ENCODE measurements around the gene ZRANB2. TPM values are rescaled to one million over a fixed set of nuclear protein-coding genes. Genes with fewer than 3 reads are reported as not detected.
A peak's percentile ranks its signal among the peaks of the same experiment; 100 is the strongest.

ZRANB2 gene, protein sequence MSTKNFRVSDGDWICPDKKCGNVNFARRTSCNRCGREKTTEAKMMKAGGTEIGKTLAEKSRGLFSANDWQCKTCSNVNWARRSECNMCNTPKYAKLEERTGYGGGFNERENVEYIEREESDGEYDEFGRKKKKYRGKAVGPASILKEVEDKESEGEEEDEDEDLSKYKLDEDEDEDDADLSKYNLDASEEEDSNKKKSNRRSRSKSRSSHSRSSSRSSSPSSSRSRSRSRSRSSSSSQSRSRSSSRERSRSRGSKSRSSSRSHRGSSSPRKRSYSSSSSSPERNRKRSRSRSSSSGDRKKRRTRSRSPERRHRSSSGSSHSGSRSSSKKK
- polyA plus RNA-seq: 158 and 181 TPM in 2 replicates
- polyA minus RNA-seq: 91.5 and 107 TPM in 2 replicates

DNA sequence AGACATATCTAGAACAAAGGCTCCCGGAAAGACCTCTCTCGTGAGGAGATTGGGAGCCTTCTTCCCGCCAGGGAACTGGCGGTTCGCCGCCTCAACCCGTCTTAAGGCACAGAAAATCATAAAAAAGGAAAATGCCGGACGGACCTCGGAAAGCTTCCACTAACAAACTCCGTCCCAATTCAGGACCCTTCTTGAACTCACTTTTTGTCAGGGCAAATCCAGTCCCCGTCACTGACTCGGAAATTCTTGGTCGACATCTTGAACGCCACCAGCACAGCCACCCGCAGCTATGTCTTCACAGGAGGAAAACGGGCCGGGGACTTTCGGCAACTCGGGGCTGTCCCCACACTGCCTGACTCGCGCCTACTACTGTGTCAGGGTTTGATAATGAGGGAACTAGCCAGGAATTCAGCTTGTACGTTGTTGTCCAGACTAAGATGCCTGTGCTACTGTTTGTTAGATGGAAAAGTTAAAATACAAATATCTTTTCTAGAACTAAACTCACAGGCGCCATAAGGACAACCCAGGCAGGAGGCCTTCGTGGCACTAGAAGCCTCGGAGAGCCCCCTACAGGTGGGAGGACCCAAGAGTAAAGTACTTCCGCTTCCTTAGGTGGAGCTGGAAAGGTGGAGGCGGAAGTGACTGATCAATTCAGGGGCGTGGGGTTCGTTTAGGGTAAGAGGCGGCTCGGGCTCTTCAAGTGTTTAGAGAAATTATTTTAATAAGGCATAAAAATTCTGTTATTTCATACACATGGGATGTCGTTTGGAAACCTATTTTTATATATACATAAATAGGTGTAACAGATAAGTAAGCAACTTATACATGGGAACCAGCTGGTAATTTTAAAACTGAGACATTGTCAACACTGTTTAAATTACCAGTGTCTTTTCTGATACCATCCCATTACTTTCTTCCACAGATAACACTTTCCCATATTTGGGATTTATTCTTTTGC is at the start of gene ZRANB2:
ZRANB2 (minus strand) TSS at position 297 of the 958 bp plus-strand sequence; CDS start at position 257, 40 bp downstream.
- Histone ChIP-seq H3K27me3 (ENCODE audit: insufficient read depth, low read depth, low read length) (no peaks in the 10 kb centered on the region), H3K27ac (ENCODE audit: low read length) (peak within 1 kb of the TSS; percentile 84), H3K9ac (ENCODE audit: low read length) (peak within 1 kb of the TSS; percentile 84), H3F3A (ENCODE audit: insufficient read depth, low read length, poor library complexity, severe bottlenecking) (no peaks in the 10 kb centered on the region), H4K20me1 (ENCODE audit: insufficient read depth) (no peaks in the 10 kb centered on the region), H3K79me2 (replicated peaks; ENCODE audit: insufficient read depth, low read length) (peaks cover 33% of the 10 kb centered on the region), H3K4me3 (ENCODE audit: low read length) (peak within 1 kb of the TSS; percentile 81), H3K9me2 (ENCODE audit: insufficient read depth, low read length) (no peaks in the 10 kb centered on the region), H3K9me3 (ENCODE audit: low read length) (no peaks in the 10 kb centered on the region), H2AFZ (ENCODE audit: low read depth, low read length) (peak within 1 kb of the TSS; percentile 93), H3K4me2 (ENCODE audit: low read length) (peak within 1 kb of the TSS; percentile 88), H3K36me3 (ENCODE audit: insufficient read depth, low read length) (no peaks in the 10 kb centered on the region)
- TF ChIP-seq EP300 (conservative IDR thresholded peaks at IDR 0.05; ENCODE audit: poor library complexity, severe bottlenecking) (peak; percentile 64), RAD21 (conservative IDR thresholded peaks at IDR 0.05) (peak; percentile 45), CTCF (IDR thresholded peaks at IDR 0.05; ENCODE audit: poor library complexity, severe bottlenecking) (peak; percentile 97), POLR2AphosphoS5 (IDR thresholded peaks at IDR 0.05) (peak; percentile 81), SMC3 (conservative IDR thresholded peaks at IDR 0.05; ENCODE audit: poor library complexity) (peak; percentile 65), TAF1 (IDR thresholded peaks at IDR 0.05; ENCODE audit: low read depth) (peak; percentile 82), MXI1 (conservative IDR thresholded peaks at IDR 0.05; ENCODE audit: poor library complexity, severe bottlenecking) (peak; percentile 79), EZH2 (IDR thresholded peaks at IDR 0.05; ENCODE audit: borderline replicate concordance, insufficient read depth, low read length, poor library complexity, severe bottlenecking) (no peak)
- TF ChIP-seq, protein P1, sequence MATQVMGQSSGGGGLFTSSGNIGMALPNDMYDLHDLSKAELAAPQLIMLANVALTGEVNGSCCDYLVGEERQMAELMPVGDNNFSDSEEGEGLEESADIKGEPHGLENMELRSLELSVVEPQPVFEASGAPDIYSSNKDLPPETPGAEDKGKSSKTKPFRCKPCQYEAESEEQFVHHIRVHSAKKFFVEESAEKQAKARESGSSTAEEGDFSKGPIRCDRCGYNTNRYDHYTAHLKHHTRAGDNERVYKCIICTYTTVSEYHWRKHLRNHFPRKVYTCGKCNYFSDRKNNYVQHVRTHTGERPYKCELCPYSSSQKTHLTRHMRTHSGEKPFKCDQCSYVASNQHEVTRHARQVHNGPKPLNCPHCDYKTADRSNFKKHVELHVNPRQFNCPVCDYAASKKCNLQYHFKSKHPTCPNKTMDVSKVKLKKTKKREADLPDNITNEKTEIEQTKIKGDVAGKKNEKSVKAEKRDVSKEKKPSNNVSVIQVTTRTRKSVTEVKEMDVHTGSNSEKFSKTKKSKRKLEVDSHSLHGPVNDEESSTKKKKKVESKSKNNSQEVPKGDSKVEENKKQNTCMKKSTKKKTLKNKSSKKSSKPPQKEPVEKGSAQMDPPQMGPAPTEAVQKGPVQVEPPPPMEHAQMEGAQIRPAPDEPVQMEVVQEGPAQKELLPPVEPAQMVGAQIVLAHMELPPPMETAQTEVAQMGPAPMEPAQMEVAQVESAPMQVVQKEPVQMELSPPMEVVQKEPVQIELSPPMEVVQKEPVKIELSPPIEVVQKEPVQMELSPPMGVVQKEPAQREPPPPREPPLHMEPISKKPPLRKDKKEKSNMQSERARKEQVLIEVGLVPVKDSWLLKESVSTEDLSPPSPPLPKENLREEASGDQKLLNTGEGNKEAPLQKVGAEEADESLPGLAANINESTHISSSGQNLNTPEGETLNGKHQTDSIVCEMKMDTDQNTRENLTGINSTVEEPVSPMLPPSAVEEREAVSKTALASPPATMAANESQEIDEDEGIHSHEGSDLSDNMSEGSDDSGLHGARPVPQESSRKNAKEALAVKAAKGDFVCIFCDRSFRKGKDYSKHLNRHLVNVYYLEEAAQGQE (IDR thresholded peaks at IDR 0.05; ENCODE audit: borderline replicate concordance): peak; percentile 67

DNA sequence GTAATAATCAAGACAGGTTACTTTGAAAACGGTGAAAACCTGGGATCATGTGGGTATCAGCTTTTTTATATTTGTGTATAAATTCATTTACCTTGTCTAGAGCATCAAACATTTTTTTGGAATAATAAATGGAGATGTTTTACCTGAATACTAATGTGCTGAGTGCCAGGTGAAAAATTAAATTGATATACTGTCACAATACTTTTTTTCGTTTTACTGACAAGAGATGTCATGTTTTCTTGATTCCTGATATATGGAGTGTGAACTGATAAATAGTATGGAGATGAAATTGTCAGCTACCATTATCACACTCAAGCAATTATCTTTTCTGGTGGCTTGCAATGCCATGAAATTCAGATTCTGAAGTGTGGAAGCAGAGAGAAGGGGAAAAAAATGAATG is 47.2 kb upstream of the ZRANB2 start:
- H3K4me3 ChIP-seq (ENCODE audit: low read length): no peak overlapping the region
- H3K4me2 ChIP-seq (ENCODE audit: low read length): no peak overlapping the region
- peak; percentile 67 for TF ChIP-seq EP300 (conservative IDR thresholded peaks at IDR 0.05; ENCODE audit: poor library complexity, severe bottlenecking)
- TF ChIP-seq POLR2AphosphoS5 (IDR thresholded peaks at IDR 0.05): peak; percentile 69
- no peak for TF ChIP-seq CTCF (IDR thresholded peaks at IDR 0.05; ENCODE audit: poor library complexity, severe bottlenecking)
- H3K9me3 ChIP-seq (ENCODE audit: low read length): peaks cover 13% of the 10 kb centered on the region
- no peaks in the 10 kb centered on the region for H3F3A ChIP-seq (ENCODE audit: insufficient read depth, low read length, poor library complexity, severe bottlenecking)
- H3K27ac ChIP-seq (ENCODE audit: low read length): no peak overlapping the region
- no peaks in the 10 kb centered on the region for H3K36me3 ChIP-seq (ENCODE audit: insufficient read depth, low read length)
- no peaks in the 10 kb centered on the region for H3K27me3 ChIP-seq (ENCODE audit: insufficient read depth, low read depth, low read length)
- no peak overlapping the region for H3K9ac ChIP-seq (ENCODE audit: low read length)
- H3K79me2 ChIP-seq (replicated peaks; ENCODE audit: insufficient read depth, low read length): no peaks in the 10 kb centered on the region
- H3K9me2 ChIP-seq (ENCODE audit: insufficient read depth, low read length): no peaks in the 10 kb centered on the region
- no peak overlapping the region for H2AFZ ChIP-seq (ENCODE audit: low read depth, low read length)
- H4K20me1 ChIP-seq (ENCODE audit: insufficient read depth): no peaks in the 10 kb centered on the region

Data from neural cell (in vitro differentiated cells).